Central memory CD8-positive, alpha-beta T cell (primary cell): Measurements from ENCODE around the gene LRRC42.

Source experiments
- ATAC-seq: fragments of 150-1000 bp; cut with Tn5 transposase; replicated peaks from 2 replicates; pipeline ENCODE4 v1.10.0; 2022; ENCODE audit warnings: mild to moderate bottlenecking, moderate FRiP score, moderate number of reproducible peaks; ENCODE audit not compliant: poor library complexity, severe bottlenecking; ENCODE audit errors: extremely low read depth
- DNase-seq, 2 donors: peaks; one replicate each; pipeline ENCODE4 v3.0.0; 2021; ENCODE audit warnings: low spot score in 2 of 2
- H3K27ac Mint-ChIP-seq: one replicate; pipeline ENCODE4 v1.8.0; 2022; ENCODE audit warnings: low read depth, mild to moderate bottlenecking, moderate library complexity, mixed read lengths
- H3K27me3 Mint-ChIP-seq: one replicate; pipeline ENCODE4 v1.8.0; 2022; ENCODE audit warnings: mixed read lengths
- H3K36me3 Mint-ChIP-seq: one replicate; pipeline ENCODE4 v1.8.0; 2022; ENCODE audit warnings: mild to moderate bottlenecking, moderate library complexity, mixed read lengths; ENCODE audit not compliant: insufficient read depth
- H3K4me1 Mint-ChIP-seq: one replicate; pipeline ENCODE4 v1.8.0; 2022; ENCODE audit warnings: mixed read lengths
- H3K4me3 Mint-ChIP-seq: one replicate; pipeline ENCODE4 v1.8.0; 2022; ENCODE audit warnings: mild to moderate bottlenecking, moderate library complexity, mixed read lengths
- H3K9me3 Mint-ChIP-seq: one replicate; pipeline ENCODE4 v1.8.0; 2022; ENCODE audit warnings: mixed read lengths

Gene LRRC42

GRCh38 chr1:53946252-53947171 lies at the start of gene LRRC42:
Gene LRRC42 (plus strand): TSS chr1:53946350. CDS start chr1:53952000, 5,650 bp downstream.
- no peaks in the 10 kb centered on the region for H3K9me3 Mint-ChIP-seq
- peak within 1 kb of the TSS; percentile 87 for H3K4me3 Mint-ChIP-seq
- peak within 1 kb of the TSS; percentile 88 for H3K27ac Mint-ChIP-seq
- no peaks in the 10 kb centered on the region for H3K27me3 Mint-ChIP-seq
- peaks cover 9% of the 10 kb centered on the region for H3K36me3 Mint-ChIP-seq
- peaks cover 40% of the 10 kb centered on the region for H3K4me1 Mint-ChIP-seq
- DNase-seq = no peak
- peak; percentile 59 for ATAC-seq

GRCh38 chr1:53896635-53897229 lies 49.4 kb upstream of the LRRC42 start:
- no peak overlapping the region for H3K27ac Mint-ChIP-seq
- H3K27me3 Mint-ChIP-seq = no peaks in the 10 kb centered on the region
- DNase-seq (no peak), ATAC-seq (no peak)
- no peaks in the 10 kb centered on the region for H3K4me1 Mint-ChIP-seq
- H3K4me3 Mint-ChIP-seq = no peak overlapping the region
- H3K36me3 Mint-ChIP-seq = peaks cover 3% of the 10 kb centered on the region
- H3K9me3 Mint-ChIP-seq = no peaks in the 10 kb centered on the region

DNA sequence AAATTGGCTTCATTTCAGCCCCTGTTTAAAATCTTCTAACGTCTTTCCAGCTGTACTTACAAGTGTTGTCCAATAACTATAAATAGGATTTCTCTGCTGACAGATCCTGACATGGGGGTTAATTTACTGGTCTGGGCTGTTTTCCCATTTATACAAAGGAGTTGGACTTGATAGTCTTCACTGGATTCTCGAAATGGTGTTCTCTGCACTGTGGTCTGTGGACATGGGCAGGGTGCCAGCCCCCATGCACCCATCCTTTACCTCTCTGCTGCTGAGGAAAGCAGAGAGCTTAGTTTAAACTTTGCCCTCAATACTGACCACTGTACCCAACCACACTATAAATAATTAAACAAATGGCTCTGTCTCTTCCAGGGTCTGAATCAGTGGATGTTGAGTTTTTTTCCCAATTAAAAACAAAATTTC lies 46.9 kb upstream of the LRRC42 start:
- no peaks in the 10 kb centered on the region for H3K27me3 Mint-ChIP-seq
- peaks cover 3% of the 10 kb centered on the region for H3K36me3 Mint-ChIP-seq
- H3K4me3 Mint-ChIP-seq = no peak overlapping the region
- DNase-seq (no peak), ATAC-seq (no peak)
- H3K27ac Mint-ChIP-seq = no peak overlapping the region
- H3K9me3 Mint-ChIP-seq = no peaks in the 10 kb centered on the region
- no peaks in the 10 kb centered on the region for H3K4me1 Mint-ChIP-seq

DNA sequence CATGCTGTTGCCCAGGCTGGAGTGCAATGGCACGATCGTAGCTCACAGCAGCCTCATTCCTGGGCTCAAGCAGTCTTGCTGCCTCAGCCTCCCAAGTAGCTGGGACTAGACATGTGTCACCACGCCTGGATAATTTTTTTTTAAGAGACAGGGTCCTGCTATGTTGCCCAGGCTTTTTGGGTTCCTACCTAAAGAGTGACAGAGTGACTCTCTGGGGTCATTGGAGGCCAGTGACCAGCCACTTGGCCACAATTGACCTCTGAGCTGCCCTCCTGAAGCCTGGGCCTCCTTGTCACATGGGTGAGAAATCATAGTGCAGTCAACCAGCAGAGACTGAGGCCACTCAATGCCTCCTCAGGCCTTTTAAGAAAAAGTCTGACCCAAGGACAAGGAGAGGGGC lies 46.4 kb upstream of the LRRC42 start:
- no peaks in the 10 kb centered on the region for H3K27me3 Mint-ChIP-seq

GRCh38 chr1:53902235-53903138 lies 43.7 kb upstream of the LRRC42 start:
- Mint-ChIP-seq H3K4me3 (no peak overlapping the region), H3K27ac (no peak overlapping the region), H3K4me1 (no peaks in the 10 kb centered on the region)

More for the DNA sequence above, 46.4 kb upstream of the LRRC42 start:
- Mint-ChIP-seq H3K27ac (no peak overlapping the region), H3K36me3 (peaks cover 3% of the 10 kb centered on the region), H3K4me3 (no peak overlapping the region), H3K4me1 (no peaks in the 10 kb centered on the region), H3K9me3 (no peaks in the 10 kb centered on the region)
- DNase-seq = no peak
- ATAC-seq = no peak

GRCh38 chr1:53905509-53905908 lies 40.6 kb upstream of the LRRC42 start:
- no peaks in the 10 kb centered on the region for H3K9me3 Mint-ChIP-seq
- no peak overlapping the region for H3K27ac Mint-ChIP-seq
- H3K36me3 Mint-ChIP-seq = peaks cover 5% of the 10 kb centered on the region
- H3K27me3 Mint-ChIP-seq = no peaks in the 10 kb centered on the region
- no peak for ATAC-seq
- H3K4me3 Mint-ChIP-seq = no peak overlapping the region
- DNase-seq = no peak
- no peaks in the 10 kb centered on the region for H3K4me1 Mint-ChIP-seq

More at GRCh38 chr1:53902235-53903138, 43.7 kb upstream of the LRRC42 start:
- DNase-seq (no peak), ATAC-seq (no peak)
- Mint-ChIP-seq H3K27me3 (no peaks in the 10 kb centered on the region), H3K9me3 (no peaks in the 10 kb centered on the region), H3K36me3 (peaks cover 6% of the 10 kb centered on the region)

DNA sequence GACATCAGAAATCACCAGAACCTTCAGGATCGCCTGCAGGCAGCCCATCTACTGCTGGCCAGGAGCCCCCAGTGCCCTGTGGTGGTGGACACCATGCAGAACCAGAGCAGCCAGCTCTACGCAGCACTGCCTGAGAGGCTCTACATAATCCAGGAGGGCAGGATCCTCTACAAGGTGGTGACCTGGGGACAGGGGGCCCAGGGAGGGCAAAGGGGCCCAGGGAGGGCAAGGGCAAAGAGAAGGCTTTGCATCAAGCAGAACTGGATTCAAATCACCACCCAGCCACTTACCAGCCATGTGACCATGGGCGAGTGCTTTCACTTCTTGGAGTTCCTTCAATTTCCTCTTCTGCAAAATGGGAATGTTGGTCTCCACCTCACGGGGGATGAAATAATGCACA lies 40.0 kb upstream of the LRRC42 start:
- H3K27ac Mint-ChIP-seq = no peak overlapping the region

GRCh38 chr1:53909946-53910345 lies 36.2 kb upstream of the LRRC42 start:
- DNase-seq = no peak
- H3K4me1 Mint-ChIP-seq = no peaks in the 10 kb centered on the region
- no peak overlapping the region for H3K27ac Mint-ChIP-seq
- no peak for ATAC-seq
- peaks cover 3% of the 10 kb centered on the region for H3K36me3 Mint-ChIP-seq
- H3K9me3 Mint-ChIP-seq = no peaks in the 10 kb centered on the region
- H3K4me3 Mint-ChIP-seq = no peak overlapping the region
- H3K27me3 Mint-ChIP-seq = no peaks in the 10 kb centered on the region

More for the DNA sequence above, 40.0 kb upstream of the LRRC42 start:
- DNase-seq (no peak), ATAC-seq (no peak)
- Mint-ChIP-seq H3K27me3 (no peaks in the 10 kb centered on the region), H3K9me3 (no peaks in the 10 kb centered on the region), H3K4me1 (no peaks in the 10 kb centered on the region), H3K36me3 (peaks cover 5% of the 10 kb centered on the region), H3K4me3 (no peak overlapping the region)

DNA sequence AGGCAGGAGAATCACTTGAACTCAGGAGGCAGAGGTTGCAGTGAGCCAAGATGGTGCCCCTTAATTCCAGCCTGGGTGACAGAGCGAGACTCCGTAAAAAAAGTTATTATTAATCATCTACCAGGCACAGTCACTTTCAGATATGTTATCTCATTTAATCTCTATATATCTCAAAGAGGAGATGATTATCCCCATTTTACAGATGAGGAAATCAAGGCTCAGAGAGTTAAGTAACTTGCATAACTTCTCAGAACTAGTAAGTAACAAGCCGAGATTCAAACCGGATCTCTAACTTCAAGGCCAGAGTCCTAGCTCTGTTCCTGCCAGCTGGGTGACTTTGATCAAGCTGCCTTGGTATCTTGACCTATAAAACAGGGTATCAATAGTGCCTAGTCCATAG lies 34.7 kb upstream of the LRRC42 start:
- no peaks in the 10 kb centered on the region for H3K9me3 Mint-ChIP-seq
- no peak overlapping the region for H3K27ac Mint-ChIP-seq
- no peak for DNase-seq
- H3K27me3 Mint-ChIP-seq = no peaks in the 10 kb centered on the region
- H3K4me3 Mint-ChIP-seq = no peak overlapping the region
- peaks cover 7% of the 10 kb centered on the region for H3K36me3 Mint-ChIP-seq
- no peaks in the 10 kb centered on the region for H3K4me1 Mint-ChIP-seq
- ATAC-seq = no peak

GRCh38 chr1:53913352-53914033 lies 32.7 kb upstream of the LRRC42 start:
- ATAC-seq = no peak
- Mint-ChIP-seq H3K4me3 (no peak overlapping the region), H3K27me3 (no peaks in the 10 kb centered on the region), H3K9me3 (no peaks in the 10 kb centered on the region), H3K4me1 (no peaks in the 10 kb centered on the region), H3K27ac (no peak overlapping the region), H3K36me3 (peaks cover 5% of the 10 kb centered on the region)
- no peak for DNase-seq

GRCh38 chr1:53918343-53918742 lies 27.8 kb upstream of the LRRC42 start:
- Mint-ChIP-seq H3K27ac (no peak overlapping the region), H3K36me3 (peaks cover 17% of the 10 kb centered on the region), H3K9me3 (no peaks in the 10 kb centered on the region), H3K27me3 (no peaks in the 10 kb centered on the region), H3K4me3 (no peak overlapping the region), H3K4me1 (peaks cover 15% of the 10 kb centered on the region)
- ATAC-seq (no peak), DNase-seq (no peak)

- ATAC-seq (no peak), DNase-seq (no peak)
- Mint-ChIP-seq H3K27me3 (no peaks in the 10 kb centered on the region), H3K36me3 (peaks cover 20% of the 10 kb centered on the region), H3K4me3 (no peak overlapping the region), H3K9me3 (no peaks in the 10 kb centered on the region), H3K4me1 (peaks cover 15% of the 10 kb centered on the region), H3K27ac (peak overlapping the region; percentile 78)
These were observed 26.5 kb upstream of the LRRC42 start for GRCh38 chr1:53919675-53920066.
